HG02973 (cell line): ENCODE data around the gene CLCN4.

Experiments used
- ATAC-seq: cut with Tn5 transposase; IDR thresholded peaks from one replicate; pipeline ENCODE4 v1.9.1; 2021; ENCODE audit warnings: moderate library complexity; ENCODE audit not compliant: unreplicated experiment

CLCN4 gene

GRCh38 chrX:10235851-10236250, 79.1 kb downstream of the CLCN4 start:
- no peak for ATAC-seq

GRCh38 chrX:10237241-10237640, 80.5 kb downstream of the CLCN4 start:
- no peak for ATAC-seq

GRCh38 chrX:10239611-10240064, 82.9 kb downstream of the CLCN4 start:
- no peak for ATAC-seq

DNA sequence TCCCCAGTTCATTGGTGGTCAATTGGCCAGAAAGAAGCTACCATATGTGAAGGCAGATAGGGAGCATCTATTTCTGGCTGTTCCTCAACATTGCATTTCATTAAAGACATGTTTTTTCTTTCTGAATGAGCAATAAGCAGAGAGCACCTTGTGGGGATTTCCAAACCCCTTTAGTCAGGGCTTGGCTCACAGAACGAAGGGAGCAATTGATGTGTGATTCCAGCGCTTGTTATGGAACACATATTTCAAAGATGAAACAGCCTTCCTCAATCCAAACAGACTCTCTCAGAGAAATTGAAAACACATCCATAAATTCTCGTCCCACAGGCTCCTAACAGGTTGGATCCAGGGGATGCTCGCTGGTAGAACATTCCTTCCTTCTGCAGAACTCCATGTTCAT, 84.1 kb downstream of the CLCN4 start:
- ATAC-seq: no peak

GRCh38 chrX:10242026-10242425, 85.3 kb downstream of the CLCN4 start:
- no peak for ATAC-seq

GRCh38 chrX:10243106-10243505, 86.3 kb downstream of the CLCN4 start:
- ATAC-seq: no peak

DNA sequence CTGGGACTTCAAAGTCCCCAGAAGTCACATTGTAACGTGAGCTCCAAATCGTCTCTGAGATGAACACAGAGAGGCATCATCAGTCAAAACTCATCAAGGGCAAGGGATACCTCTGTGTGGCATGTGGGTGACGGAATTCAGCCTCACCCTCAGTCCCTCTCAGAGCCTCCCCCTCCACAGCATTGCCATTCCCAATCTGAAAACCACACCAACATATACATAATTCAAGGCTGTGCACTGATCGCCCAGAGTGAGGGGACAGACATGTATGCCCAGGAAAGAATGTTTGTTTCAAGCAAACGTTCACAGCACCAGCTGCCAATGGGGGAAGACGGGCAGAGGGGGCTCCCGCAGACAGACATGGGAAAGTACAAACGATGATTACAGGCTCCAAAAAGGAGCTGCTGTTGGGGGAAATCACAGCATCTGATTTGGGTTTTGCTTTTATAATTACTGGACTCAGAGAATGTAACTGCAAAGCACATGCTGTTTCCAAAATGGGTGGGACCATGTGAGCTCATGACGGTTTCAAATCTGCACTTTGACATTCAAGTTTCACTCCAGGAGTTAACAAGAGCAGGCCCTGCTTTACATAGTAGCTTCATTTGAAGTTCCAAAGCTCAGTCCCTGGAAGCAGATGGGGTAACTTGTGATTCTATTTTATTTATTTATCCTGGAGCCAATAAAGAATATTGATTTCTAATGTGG, 88.3 kb downstream of the CLCN4 start:
- ATAC-seq: no peak

DNA sequence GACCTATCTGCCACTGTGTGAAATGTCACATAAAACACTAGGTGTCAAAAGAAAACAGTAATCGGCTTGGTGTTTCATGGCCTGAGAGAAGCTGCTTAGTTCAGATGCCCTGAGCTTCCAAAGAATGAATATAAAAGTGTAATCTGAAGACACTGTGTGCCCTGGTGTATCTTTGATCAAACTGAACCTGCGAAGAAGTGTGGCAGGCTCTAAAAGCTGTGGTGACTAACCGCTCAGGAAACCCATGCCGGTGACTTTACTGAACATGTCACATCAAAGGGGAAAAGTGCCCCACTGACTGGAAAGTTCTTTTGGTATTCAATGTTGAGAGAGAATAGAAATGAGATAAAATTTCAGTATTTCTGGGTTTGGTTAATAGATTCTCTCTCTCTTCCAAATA, 89.1 kb downstream of the CLCN4 start:
- ATAC-seq: no peak

DNA sequence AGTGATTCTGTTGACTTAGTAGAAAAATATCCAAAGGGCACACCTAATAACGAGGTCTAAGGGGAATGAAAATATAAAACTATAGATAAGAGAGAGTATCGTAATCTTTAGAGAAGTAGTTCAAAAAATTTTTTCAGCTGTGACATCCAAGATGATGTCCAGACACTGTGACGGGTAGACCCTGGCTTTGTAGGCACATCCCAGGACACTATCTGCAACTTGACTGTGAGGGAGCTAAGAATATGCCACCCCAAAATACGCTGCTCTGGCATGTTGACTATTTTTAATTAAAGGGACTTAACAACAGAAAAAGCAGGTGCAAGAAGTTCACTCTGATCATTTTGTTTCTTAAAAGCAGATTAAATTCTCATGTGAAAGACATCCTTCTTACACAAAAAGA, 89.5 kb downstream of the CLCN4 start:
- ATAC-seq: no peak

DNA sequence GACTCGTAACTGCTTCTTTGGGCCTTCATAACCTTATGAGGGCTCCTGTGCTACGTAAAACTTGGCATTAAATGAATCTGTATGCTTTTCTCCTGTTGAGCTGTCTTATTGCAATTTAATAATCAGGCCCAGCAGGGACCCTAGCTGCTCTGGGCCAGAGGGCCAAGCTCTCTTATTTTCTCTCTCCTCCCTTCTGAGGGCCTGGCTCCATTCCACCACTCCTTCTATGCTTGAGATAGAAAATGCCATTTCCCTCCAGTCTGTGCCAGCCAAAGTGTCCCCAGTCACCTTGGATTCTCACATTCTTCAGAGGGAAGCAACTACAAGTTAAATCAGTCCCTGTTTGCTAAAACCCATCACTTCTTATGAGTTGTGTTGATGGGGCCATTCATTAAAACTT, 90.1 kb downstream of the CLCN4 start:
- ATAC-seq: no peak

- no peak for ATAC-seq
Observed at GRCh38 chrX:10254739-10255138, 98.0 kb downstream of the CLCN4 start.

- no peak for ATAC-seq
Observed at GRCh38 chrX:10259716-10260115, 102.9 kb downstream of the CLCN4 start.

DNA sequence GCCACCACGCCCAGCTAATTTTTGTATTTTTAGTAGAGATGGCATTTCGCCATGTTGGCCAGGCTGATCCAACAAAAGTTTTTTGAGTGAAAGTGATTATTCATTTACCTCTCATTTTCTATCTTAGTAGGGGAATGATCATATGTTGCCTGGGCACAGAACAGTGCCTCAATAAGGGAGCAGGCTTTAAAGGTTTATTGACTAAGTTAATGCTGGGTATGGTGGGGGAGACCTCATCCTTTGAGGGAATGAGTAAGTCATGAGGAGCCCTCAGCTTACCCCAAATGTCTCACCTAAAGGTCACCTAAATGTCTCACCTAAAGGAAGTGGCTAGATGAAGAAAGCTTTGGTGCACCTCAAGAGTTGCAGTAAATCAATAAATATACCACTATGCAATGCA, 109.0 kb downstream of the CLCN4 start:
- no peak for ATAC-seq

DNA sequence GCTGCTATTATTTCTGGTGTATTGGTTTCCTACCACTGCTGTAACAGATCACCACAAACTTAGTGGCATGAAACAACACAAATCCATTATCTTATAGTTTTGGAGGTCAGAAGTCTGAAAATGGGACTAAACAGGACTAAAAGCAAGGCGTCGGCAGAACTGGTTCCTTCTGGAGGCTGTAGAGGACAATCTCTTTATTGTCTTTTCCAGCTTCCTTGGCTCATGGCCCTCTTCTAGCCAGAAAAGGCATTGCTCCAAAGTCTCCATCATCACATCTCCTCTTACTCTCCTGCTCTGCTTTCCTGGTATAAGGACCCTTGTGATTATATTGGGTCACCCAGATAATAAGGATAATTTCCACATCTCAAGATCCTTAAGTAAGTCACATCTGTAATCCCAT, 121.9 kb downstream of the CLCN4 start:
- ATAC-seq: no peak

DNA sequence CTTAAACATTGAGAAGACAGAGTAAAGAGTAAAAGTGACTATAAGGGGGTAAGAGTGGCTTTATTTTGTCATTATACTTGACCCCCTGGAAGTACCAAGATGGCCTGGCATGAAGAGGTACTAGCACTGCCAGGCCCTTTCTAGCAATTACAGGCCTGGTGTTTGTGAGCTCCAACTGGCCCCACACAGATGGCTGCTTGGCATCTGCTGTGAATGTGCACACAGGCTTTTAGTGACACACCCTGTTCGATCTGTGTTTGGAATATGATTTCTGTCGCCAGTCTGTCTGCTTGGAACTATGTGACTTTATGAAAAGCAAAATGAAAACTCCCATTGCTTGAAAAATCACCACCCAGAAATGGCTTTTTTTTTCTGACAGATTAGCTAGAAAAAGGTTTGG, 123.3 kb downstream of the CLCN4 start:
- no peak for ATAC-seq

- no peak for ATAC-seq
Observed at GRCh38 chrX:10282490-10282889, 125.7 kb downstream of the CLCN4 start.

DNA sequence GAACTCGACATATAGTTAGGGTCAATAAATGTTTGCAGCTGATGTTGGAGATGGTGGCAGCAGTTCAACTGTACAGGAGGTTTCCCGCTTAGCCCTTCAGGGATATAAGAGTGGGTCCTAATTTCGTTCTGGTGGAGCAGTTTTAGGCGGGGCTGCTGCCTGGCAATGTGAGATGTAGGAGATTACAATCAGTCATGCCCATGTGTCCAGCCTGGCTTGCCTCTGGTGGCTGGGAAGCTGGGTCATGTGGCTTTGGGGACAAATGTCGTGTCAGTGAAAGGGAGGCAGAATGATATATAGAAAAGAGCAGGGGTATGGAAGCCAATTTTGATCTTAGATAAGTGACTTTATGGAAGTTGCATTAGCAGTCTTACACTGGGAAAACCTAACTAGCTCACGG, 129.4 kb downstream of the CLCN4 start:
- no peak for ATAC-seq
